Measurements from ENCODE around the gene SH2B2.

DNA sequence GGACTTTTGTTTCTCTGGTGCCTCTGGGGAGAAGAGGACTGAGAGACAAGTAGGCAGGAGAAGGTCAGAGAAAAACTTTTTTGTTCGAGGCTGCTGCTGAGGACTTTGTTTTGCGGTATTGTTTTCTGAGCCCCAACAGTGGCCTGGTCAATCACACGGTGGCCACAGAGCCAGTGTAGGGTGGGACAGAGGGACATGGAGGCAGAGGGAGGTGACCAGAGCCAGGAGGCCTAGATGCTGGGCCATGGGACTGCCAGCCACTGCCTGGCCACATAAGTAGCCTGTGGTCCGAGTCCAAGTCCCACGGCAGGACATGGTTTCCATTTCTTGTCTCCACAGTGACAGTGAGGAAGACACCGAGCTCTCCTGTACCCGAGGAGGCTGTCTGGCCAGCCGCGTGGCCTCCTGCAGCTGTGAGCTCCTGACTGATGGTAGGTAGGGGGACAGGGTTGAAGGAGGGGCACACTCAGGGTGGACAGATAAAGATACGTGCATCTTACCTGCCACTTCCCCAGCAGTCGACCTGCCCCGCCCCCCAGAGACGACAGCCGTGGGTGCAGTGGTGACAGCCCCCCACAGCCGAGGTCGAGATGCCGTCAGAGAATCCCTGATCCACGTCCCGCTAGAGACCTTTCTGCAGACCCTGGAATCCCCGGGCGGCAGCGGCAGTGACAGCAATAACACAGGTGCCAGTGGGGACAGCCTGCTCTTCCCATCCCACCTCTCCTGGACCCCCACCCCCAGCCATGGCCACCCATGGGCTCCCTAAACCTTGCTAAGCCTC is 27.5 kb downstream of the SH2B2 start:
- TF ChIP-seq EZH2 (IDR thresholded peaks at IDR 0.05; ENCODE audit: low read depth), result no peak
- TF ChIP-seq, protein P1, sequence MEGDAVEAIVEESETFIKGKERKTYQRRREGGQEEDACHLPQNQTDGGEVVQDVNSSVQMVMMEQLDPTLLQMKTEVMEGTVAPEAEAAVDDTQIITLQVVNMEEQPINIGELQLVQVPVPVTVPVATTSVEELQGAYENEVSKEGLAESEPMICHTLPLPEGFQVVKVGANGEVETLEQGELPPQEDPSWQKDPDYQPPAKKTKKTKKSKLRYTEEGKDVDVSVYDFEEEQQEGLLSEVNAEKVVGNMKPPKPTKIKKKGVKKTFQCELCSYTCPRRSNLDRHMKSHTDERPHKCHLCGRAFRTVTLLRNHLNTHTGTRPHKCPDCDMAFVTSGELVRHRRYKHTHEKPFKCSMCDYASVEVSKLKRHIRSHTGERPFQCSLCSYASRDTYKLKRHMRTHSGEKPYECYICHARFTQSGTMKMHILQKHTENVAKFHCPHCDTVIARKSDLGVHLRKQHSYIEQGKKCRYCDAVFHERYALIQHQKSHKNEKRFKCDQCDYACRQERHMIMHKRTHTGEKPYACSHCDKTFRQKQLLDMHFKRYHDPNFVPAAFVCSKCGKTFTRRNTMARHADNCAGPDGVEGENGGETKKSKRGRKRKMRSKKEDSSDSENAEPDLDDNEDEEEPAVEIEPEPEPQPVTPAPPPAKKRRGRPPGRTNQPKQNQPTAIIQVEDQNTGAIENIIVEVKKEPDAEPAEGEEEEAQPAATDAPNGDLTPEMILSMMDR (conservative IDR thresholded peaks at IDR 0.05), result no peak

Data from PC-9 (cell line).